Measurements from ENCODE around the gene SORBS2. TPM values are rescaled to one million over a fixed set of nuclear protein-coding genes. Genes with fewer than 3 reads are reported as not detected.
A peak's percentile ranks its signal among the peaks of the same experiment; 100 is the strongest.

The SORBS2 gene
- polyA plus RNA-seq, 1 donor = 25.3 TPM

- DNase-seq = no peak
Measured at GRCh38 chr4:185671066-185671465, 140.9 kb downstream of the SORBS2 start.

- DNase-seq = no peak
Measured at GRCh38 chr4:185669288-185669687, 142.7 kb downstream of the SORBS2 start.

GRCh38 chr4:185666156-185666555 is 145.8 kb downstream of the SORBS2 start:
- DNase-seq = no peak

GRCh38 chr4:185665655-185666054 is 146.3 kb downstream of the SORBS2 start:
- DNase-seq = no peak

- no peak for DNase-seq
Measured at GRCh38 chr4:185664481-185664880, 147.5 kb downstream of the SORBS2 start.

GRCh38 chr4:185662030-185662778 is 149.8 kb downstream of the SORBS2 start:
- DNase-seq = no peak

GRCh38 chr4:185660340-185660739 is 151.7 kb downstream of the SORBS2 start:
- no peak for DNase-seq

GRCh38 chr4:185657699-185658098 is 154.3 kb downstream of the SORBS2 start:
- no peak for DNase-seq

- DNase-seq = no peak
Measured at GRCh38 chr4:185657183-185657582, 154.8 kb downstream of the SORBS2 start.

- peak; percentile 19 for DNase-seq
Measured at GRCh38 chr4:185656467-185656931, 155.5 kb downstream of the SORBS2 start.

GRCh38 chr4:185654965-185655554 is 156.9 kb downstream of the SORBS2 start:
- no peak for DNase-seq

- no peak for DNase-seq
Measured at GRCh38 chr4:185654311-185654710, 157.7 kb downstream of the SORBS2 start.

- no peak for DNase-seq
Measured at GRCh38 chr4:185651851-185652250, 160.1 kb downstream of the SORBS2 start.

- no peak for DNase-seq
Measured at GRCh38 chr4:185651137-185651677, 160.8 kb downstream of the SORBS2 start.

- no peak for DNase-seq
Measured at GRCh38 chr4:185648631-185649030, 163.4 kb downstream of the SORBS2 start.

GRCh38 chr4:185645403-185645802 is 166.6 kb downstream of the SORBS2 start:
- no peak for DNase-seq

- no peak for DNase-seq
Measured at GRCh38 chr4:185644408-185644807, 167.6 kb downstream of the SORBS2 start.

- no peak for DNase-seq
Measured at GRCh38 chr4:185642907-185643306, 169.1 kb downstream of the SORBS2 start.

GRCh38 chr4:185640811-185641675 is 171.0 kb downstream of the SORBS2 start:
- DNase-seq = peak; percentile 36

- DNase-seq = no peak
Measured at GRCh38 chr4:185638548-185639301, 173.3 kb downstream of the SORBS2 start.

- no peak for DNase-seq
Measured at GRCh38 chr4:185638093-185638492, 173.9 kb downstream of the SORBS2 start.
